ENCODE measurements around the gene C22orf42.

- TF ChIP-seq POLR2AphosphoS5 (IDR thresholded peaks at IDR 0.05): no peak
- peak in 3 of 4 experiments; percentile 24 to 39 (median 35) for TF ChIP-seq CTCF (IDR thresholded peaks at IDR 0.05)
- TF ChIP-seq EP300 (IDR thresholded peaks at IDR 0.05): no peak
These were observed 48.0 kb upstream of the C22orf42 start for GRCh38 chr22:32206774-32207758.

Measured in gastroesophageal sphincter (tissue), 3 donors.